Mesenteric fat pad (tissue), 1 donor: ENCODE results near the gene PATL1. TPM values are rescaled to one million over a fixed set of nuclear protein-coding genes. Genes with fewer than 3 reads are reported as not detected.
"Not testable (repeated sequence)": the region's sequence is repeated elsewhere in the genome, so short reads cannot be mapped to it uniquely, and the experiment has no call there.

ENCODE experiments used
- DNase-seq: peaks from one replicate; pipeline ENCODE4 v3.0.0-alpha.2; 2020; ENCODE audit warnings: low spot score
- long read RNA-seq: library from polyadenylated mRNA; unstranded; transcript quantifications from one replicate; pipeline ENCODE4 v2.0.0, GENCODE V29; 2020
- total RNA-seq: library from RNA; stranded (reverse); fragmentation: NEBNext Ultra II Directional; extraction: Animal tissue kit (Norgen Biotek cat#: 25700); gene quantifications from one replicate; pipeline ENCODE4 v1.2.1, GENCODE V29; 2021
- donor health status: DM: yes; HTN: yes; CAD: no.

Gene PATL1, protein sequence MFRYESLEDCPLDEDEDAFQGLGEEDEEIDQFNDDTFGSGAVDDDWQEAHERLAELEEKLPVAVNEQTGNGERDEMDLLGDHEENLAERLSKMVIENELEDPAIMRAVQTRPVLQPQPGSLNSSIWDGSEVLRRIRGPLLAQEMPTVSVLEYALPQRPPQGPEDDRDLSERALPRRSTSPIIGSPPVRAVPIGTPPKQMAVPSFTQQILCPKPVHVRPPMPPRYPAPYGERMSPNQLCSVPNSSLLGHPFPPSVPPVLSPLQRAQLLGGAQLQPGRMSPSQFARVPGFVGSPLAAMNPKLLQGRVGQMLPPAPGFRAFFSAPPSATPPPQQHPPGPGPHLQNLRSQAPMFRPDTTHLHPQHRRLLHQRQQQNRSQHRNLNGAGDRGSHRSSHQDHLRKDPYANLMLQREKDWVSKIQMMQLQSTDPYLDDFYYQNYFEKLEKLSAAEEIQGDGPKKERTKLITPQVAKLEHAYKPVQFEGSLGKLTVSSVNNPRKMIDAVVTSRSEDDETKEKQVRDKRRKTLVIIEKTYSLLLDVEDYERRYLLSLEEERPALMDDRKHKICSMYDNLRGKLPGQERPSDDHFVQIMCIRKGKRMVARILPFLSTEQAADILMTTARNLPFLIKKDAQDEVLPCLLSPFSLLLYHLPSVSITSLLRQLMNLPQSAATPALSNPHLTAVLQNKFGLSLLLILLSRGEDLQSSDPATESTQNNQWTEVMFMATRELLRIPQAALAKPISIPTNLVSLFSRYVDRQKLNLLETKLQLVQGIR
- 32.5 TPM for total RNA-seq
- long read RNA-seq, partial matches to known transcripts = 3 of 4 reads
- long read RNA-seq, other reads (novel, unspliced or antisense) = 1 of 4 reads

- DNase-seq = peak; percentile 100
Observed at GRCh38 chr11:59668950-59669610, at the start of gene PATL1. Gene PATL1 (minus strand): TSS chr11:59669037. CDS start chr11:59668895, 142 bp downstream.

GRCh38 chr11:59716051-59716450, 47.2 kb upstream of the PATL1 start:
- no peak for DNase-seq

GRCh38 chr11:59713745-59714144, 44.9 kb upstream of the PATL1 start, which contains the start of gene OR10V1:
Gene OR10V1 (minus strand): TSS chr11:59713845. CDS start chr11:59713845, 0 bp downstream.
- no peak for DNase-seq

GRCh38 chr11:59710136-59710847, 41.5 kb upstream of the PATL1 start:
- DNase-seq = no peak

DNA sequence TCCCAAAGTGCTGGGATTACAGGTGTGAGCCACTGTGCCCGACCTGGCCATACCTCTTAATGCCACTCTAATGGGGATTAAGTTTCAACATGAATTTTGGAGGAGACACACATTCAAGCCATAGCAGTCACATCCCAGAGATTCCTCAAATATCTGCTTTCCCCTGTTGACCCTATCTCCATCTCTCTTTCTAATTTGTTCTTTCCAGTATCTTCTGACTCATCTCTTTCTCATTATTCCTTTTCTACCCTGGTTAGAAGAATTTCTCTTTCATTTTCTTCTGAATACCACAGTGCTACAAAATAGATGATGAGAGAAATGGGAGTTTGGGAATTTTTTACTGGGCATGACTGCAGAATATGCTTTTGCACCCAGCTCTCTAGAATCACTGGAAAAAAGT, 39.7 kb upstream of the PATL1 start:
- DNase-seq = no peak

- DNase-seq = no peak
Observed at GRCh38 chr11:59707371-59707770, 38.5 kb upstream of the PATL1 start.

DNA sequence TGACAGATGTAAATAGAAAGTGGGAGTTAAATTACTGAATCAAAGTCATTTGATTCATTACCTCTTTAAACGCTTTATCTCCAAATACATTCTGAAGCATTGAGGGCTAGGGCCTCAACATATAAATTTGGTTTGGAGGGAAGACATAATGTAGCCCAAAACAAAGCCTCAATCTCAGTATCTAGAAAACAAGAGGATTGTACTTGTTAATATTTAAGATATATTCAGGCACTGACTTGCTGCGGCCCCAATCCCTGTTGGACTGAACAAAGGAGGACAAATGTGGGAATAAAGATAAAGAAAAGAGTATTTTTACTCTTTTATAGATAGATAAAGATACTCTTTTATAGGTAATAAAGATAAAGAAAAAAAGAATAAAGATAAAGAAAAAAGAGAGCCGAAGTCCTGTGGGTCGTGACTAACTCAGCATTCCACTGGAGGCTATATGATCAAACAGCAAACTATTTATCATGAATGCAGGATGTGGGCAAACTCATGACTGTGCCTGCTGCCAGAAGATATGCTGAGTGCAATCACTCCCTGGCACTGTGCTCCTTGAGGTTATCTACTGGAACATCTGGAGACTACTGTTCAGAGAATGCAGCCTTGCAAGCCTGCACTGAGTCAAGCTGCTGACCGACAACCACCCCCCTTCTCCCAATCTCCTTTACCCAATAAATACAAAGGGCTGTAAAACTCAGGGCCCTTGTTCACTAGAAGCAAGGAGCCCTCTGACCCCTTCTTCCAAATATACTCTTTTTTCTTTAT, 37.9 kb upstream of the PATL1 start:
- DNase-seq = no peak

DNA sequence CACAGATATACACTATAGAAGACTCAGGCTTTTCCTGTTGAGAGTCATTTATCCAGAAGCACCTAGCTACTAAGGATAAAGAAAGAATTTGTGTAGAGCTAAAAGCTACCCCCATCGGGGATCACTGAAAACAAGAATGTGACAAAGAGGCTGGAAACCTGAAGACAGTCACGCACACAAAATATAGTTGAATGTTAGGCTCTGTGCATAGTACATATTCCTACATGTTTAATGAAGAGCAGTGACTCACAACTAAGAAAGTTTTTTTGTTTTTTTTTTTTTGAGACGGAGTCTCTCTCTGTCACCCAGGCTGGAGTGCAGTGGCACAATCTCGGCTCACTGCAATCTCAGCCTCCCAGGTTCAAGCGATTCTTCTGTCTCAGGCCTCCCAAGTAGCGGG, 36.5 kb upstream of the PATL1 start:
- DNase-seq = no peak

DNA sequence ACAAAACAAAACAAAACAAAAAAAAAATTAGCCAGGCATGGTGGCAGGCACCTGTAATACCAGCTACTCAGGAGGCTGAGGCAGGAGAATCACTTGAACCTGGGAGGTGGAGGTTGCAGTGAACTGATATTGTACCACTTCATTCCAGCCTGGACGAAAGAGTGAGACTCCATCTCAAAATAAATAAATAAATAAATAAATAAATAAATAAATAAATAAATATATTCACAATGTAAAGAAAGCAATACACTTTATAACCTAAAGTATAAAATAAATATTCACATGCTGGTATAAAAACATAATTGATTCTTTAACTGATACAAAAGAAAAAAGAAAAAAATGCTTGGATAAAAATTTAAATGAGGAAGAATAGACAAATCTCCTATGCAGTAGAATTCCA, 34.7 kb upstream of the PATL1 start:
- not testable (repeated sequence) for DNase-seq

DNA sequence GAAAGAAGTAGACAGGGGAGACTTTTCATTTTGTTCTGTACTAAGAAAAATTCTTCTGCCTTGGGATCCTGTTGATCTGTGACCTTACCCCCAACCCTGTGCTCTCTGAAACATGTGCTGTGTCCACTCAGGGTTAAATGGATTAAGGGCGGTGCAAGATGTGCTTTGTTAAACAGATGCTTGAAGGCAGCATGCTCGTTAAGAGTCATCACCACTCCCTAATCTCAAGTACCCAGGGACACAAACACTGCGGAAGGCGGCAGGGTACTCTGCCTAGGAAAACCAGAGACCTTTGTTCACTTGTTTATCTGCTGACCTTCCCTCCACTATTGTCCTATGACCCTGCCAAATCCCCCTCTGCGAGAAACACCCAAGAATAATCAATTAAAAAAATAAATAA, 31.3 kb upstream of the PATL1 start:
- not testable (repeated sequence) for DNase-seq

DNA sequence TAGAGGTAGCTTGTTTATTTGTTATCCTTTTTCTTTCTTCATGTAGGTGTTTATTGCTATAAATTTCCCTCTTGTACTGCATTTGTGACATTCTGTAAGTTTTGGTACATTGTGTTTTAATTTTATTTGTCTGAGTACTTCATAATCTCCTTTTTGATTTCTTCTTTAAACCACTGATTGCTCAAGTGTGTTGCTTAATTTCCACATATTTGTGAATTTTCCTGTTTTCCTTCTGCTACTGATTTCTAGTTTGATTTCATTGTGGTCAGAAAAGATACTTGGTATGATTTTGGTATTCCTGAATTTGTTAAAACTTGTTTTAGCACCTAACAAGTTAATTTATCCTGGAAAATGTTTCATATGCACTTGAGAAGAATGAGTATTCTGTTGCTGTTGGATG, 29.7 kb upstream of the PATL1 start:
- no peak for DNase-seq

DNA sequence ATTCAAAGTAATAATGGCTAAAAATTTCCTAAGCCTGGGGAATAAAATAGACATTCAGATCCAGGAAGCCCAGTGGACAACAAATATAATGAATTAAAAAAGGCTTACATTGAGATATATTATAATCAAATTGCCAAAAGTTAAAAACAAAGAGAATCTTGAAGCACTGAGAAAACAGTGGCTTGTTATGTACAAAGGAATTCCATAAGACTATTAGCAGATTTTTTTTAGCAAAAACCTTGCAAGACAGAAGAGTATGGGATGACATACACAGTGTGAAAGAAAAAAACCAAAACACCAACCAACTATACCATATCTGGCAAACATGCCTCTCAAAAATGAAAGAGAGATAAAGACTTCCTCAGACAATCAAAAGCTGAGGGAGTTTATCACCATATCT, 24.1 kb upstream of the PATL1 start:
- no peak for DNase-seq

DNA sequence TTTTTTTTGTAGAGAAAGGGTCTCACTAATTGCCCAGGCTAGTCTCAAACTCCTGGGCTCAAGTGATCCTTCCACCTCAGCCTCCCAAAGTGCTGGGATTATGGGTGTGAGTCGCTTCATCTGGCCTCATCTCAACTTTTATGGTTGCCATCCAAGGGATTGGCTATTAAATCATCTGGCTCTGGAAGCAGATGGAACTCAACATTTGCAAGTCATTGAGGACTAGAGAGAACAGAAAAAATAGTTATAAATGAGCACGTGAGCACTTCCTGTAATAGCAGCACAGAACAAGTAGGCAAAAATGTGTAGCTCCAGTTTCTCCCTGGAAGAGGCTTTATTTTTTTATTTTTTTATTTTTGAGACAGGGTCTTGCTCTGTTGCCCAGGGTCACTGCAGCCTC, 22.3 kb upstream of the PATL1 start:
- DNase-seq = no peak

- DNase-seq = no peak
Observed at GRCh38 chr11:59689015-59689414, 20.2 kb upstream of the PATL1 start.

DNA sequence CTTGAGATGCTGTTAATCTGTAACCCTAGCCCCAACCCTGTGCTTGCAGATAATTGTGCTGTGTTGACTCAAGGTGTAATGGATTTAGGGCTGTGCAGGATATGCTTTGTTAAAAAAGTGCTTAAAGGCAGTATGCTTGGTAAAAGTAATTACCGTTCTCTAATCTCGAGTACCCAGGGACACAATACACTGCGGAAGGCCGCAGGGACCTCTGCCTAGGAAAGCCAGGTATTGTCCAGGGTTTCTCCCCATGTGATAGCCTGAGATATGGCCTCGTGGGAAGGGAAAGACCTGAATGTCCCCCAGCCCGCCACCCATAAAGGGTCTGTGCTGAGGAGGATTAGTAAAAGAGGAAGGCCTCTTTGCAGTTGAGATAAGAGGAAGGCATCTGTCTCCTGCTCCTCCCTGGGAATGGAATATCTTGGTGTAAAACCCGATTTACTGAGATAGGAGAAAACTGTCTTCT, 12.5 kb upstream of the PATL1 start:
- DNase-seq = not testable (repeated sequence)

DNA sequence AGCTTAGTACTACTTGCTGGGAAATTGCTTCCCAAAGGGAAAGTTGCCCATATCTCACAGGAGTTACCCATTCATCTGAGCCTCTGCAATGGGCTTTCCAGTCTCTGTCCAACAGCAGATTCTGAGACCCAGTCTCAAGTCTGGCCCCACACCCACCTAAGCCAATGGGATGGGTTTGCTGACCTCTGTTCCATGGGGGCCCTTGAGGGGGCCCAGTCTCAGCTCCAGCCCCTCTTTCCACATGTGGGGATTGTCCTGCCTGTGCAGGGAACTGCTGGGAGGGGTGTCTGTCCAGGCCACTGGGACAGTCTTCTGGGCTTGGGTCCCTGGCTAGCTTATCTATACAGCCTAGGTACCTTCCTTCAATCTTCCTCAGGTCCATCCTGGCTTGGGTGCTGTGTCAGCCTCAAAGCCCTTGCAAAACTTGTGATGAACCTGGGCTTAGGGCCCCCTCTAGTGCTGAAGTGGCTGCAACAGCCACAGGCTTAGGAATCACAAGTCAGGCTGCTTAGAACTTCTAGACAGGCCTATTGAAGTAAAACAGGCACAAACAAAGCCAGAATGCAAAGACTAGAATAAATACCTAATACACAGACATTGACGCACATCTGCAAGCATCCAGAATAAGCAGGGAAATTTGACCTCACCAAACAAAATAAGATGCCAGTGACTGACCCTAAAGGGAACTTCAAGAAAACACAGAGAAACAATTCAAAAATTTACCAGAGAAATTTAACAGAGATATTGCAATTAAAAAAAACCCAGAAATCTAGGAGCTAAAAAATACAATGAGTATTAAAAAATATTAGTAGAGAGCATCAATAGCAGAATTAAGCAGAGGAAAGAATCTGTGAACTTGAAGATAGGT, 11.7 kb upstream of the PATL1 start:
- DNase-seq = no peak

DNA sequence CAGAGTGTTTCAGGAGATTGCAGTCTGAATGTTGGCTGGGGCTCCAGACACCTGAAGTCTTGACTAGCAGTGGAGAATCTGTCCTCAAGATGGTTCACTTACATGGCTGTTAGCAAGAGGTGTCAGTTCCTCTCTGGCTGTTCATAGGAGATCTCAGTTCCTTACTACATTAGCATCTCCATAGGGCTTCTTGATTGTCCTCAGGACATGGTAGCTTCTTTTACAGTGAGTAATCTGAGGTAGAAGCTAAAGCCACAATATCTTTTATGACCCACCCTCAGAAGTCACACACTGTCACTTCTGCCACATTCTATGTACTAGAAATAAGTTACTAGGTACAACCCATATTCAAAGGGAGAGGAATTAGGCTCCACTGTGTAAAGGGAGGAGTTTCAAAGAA, 10.5 kb upstream of the PATL1 start:
- no peak for DNase-seq

- DNase-seq = no peak
Observed at GRCh38 chr11:59678813-59679165, 10.0 kb upstream of the PATL1 start.

- no peak for DNase-seq
Observed at GRCh38 chr11:59678118-59678812, 9.4 kb upstream of the PATL1 start.
